Measurements from ENCODE around the gene DYNC2H1. TPM values are rescaled to one million over a fixed set of nuclear protein-coding genes. Genes with fewer than 3 reads are reported as not detected.
"Not testable (repeated sequence)": the region's sequence is repeated elsewhere in the genome, so short reads cannot be mapped to it uniquely, and the experiment has no call there.

The DYNC2H1 gene
- total RNA-seq = 7.9 TPM

- ATAC-seq = peak; percentile 100
These were observed at the start of gene DYNC2H1 for GRCh38 chr11:103108933-103109817. Gene DYNC2H1 (plus strand): TSS chr11:103109426. CDS start chr11:103109575, 149 bp downstream.

GRCh38 chr11:103061656-103062055 lies 47.6 kb upstream of the DYNC2H1 start:
- ATAC-seq = no peak

DNA sequence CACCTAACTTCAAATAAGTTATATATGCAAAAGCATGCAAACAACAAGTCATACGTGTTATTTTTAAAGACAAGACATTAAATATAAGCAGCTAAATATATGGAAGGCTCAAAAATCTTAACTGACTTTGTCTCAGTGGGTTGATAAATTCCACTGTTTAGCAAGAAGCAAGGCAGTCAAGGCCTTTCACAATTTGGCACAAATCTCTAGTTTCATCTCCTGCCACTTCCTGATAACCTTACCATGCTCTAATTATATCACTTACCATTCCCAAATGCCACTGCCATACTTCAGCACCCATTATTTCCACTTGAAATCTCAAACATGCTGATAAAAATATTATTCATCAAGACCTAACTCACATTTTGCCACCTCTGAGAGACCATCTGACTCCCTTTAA lies 42.1 kb upstream of the DYNC2H1 start:
- ATAC-seq = no peak

GRCh38 chr11:103069367-103069766 lies 39.9 kb upstream of the DYNC2H1 start:
- ATAC-seq = no peak

DNA sequence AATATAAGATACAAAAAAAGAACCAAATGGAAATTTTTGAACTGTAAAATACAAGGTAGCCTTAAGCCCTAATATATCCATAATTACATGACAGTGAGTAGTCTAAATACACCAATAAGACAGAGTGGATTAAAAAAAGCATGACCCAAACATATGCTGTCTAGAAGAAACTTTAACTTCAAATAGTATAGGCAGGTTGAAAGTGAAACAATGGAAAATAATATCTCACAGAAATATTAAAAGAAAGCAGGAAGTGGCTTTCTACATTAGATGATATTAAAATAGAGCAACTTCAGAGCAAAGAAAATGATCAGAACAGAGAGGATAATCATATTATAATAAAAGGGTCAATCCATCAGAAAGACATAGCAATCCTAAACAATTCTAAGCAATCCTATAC lies 39.1 kb upstream of the DYNC2H1 start:
- ATAC-seq = no peak

DNA sequence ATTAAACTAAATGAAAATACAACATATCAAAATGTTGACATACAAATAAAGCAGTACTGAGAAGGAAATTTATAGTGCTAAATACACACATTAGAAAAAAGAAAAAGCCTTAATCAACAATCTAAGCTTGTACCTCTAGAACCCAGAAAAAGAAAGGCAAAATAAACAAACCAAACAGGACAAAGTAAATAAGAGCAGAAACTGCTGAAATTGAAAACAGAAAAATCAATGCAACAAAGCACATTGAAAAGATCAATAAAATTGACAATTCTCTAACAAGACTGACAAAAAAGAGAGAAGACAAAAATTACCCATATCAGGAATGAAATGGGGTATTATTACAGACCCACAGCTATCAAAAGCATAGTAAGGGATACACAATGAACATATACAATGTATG lies 38.2 kb upstream of the DYNC2H1 start:
- ATAC-seq = no peak

GRCh38 chr11:103076361-103076760 lies 32.9 kb upstream of the DYNC2H1 start:
- no peak for ATAC-seq

DNA sequence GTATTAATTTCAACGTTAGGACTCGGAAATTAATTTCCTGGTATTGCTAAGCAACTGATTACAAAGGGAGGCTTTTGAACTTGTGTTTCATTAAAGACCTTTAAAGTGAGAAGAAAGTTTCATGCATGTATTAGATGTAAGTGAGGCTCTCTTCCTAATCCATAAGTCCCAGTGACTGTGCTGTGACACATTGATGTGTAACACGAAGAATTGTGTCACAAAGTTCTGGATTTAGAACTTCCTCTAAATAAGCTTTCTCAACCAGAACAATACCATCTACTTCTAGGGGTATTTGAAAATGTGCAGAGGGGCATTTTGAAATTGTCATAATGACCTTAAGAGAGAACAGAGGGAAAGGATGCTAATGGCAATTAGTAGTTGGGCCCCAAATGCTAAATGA lies 31.7 kb upstream of the DYNC2H1 start:
- ATAC-seq = peak; percentile 53

GRCh38 chr11:103078710-103079109 lies 30.5 kb upstream of the DYNC2H1 start:
- ATAC-seq = peak; percentile 95

GRCh38 chr11:103079833-103080232 lies 29.4 kb upstream of the DYNC2H1 start:
- ATAC-seq = peak; percentile 85

GRCh38 chr11:103085758-103086365 lies 23.4 kb upstream of the DYNC2H1 start:
- no peak for ATAC-seq

DNA sequence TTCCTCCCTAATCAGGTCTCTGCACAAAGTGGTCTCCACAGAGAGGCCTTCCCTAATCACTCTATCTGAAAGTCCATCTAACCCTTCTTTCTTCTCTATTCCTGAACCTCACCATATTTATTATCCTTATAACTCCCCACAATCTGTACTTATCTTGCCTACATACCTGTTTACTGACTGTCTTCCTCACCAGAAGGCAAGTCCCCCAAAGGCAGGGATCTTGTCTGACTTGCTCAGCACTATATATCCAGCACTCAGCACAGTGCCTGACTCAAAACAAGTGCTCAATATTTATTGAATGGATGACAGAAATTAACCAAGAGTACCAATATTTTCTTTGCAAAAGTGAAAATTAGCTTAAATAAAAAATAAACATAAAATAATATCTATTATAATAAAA lies 22.8 kb upstream of the DYNC2H1 start:
- no peak for ATAC-seq

GRCh38 chr11:103091064-103091800 lies 18.0 kb upstream of the DYNC2H1 start:
- peak; percentile 65 for ATAC-seq

DNA sequence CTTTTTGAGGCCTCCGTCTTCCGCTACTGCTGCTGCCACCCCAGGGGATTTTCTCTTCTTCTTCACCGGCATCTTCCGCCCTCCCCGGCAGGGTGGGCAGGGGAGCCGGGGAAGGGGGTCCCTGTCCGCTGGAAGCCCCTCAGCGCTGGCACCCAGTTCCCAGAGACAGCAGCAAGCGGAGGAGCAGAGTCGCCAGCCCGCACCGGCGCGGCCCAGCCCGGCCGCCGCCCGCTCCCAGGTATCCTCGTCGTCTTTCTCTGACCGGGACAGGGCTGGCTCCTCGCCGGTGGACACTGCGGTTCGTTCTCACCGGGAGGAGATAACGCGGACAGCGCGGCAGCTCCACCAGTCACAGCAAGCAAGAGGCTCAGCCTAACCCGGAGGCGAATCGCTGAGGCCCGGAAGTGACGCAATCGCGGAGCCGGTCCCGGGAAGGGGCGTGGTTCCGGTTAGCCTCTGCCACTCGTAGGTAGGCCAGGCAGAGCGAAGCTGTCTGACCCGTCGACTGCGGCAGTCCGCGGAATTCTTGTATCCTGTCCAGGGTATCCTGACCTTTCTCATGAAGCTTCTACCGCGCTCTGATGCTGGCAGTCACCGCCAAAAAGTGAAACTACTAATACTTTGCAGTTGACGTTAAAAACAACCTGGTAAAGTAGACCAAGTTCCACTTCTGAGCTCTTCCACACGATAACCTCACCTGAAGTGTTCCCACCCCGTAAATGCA lies 17.3 kb upstream of the DYNC2H1 start, which contains the start of gene DCUN1D5:
Gene DCUN1D5, minus strand, starts transcription at position 360 of the 724 bp plus-strand sequence. Its CDS starts 288 bp downstream, at position 72.
- peak; percentile 99 for ATAC-seq

GRCh38 chr11:103097279-103097678 lies 11.9 kb upstream of the DYNC2H1 start:
- ATAC-seq = no peak

- ATAC-seq = no peak
These were observed 677 bp downstream of the DYNC2H1 start for GRCh38 chr11:103109818-103110388.

DNA sequence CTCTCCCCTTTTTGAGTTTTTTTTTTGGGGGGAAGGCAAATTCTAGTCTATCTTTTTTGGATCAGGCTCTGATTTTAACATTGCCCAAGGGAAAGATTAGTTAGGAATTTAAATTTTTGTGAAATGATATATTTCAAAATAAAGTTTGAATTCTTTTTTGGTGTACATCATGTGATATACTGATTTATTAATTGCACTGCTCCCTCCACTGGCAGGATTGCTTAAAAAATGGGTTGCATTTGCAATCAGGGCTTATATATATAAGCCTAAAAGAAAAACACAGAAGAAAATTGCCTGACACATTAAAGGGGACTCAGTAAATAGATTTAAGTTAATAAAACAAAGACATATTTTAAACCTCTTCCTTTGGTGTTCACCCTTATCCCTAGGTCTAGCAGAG lies 1.2 kb downstream of the DYNC2H1 start:
- ATAC-seq = no peak

DNA sequence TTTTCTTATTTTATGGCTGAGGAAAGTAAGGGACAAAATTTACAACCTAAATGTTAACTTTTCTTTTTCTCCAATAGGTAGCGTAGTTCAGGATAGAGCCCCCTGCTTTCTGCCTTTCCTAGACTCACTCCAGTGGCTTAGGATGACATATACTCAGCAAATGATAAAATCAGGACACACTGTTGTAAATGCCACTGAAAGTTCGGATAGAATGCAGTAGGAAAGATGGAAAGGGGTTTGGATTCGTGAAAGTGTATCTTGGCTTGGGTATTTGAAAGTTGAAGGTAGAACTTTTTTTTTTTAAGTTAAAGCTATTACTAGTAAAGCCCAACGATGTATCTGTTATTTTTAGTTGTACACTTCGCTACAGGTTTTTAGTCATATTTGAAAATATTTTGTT lies 2.2 kb downstream of the DYNC2H1 start:
- no peak for ATAC-seq

- no peak for ATAC-seq
These were observed 3.1 kb downstream of the DYNC2H1 start for GRCh38 chr11:103112364-103112763.

DNA sequence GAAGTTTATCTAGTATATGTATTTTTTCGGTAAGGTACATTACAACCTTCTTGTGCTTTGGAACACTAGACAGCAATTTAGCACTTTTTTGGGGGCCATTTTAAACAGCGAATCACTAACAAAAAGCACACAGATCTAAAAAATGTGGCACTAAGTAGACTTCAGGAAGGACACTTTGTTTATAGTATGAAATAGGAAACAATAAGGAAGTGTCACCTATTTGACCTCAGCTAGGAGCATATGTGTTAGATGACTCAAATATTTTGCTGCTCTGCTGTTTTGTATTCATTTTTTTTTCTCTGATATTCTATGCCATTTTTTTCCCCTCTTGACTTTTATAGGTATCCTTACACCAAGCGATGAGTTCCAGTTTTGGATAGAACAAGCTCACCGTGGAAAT lies 5.6 kb downstream of the DYNC2H1 start:
- no peak for ATAC-seq

- ATAC-seq = peak; percentile 43
These were observed 16.2 kb downstream of the DYNC2H1 start for GRCh38 chr11:103125462-103125861.

DNA sequence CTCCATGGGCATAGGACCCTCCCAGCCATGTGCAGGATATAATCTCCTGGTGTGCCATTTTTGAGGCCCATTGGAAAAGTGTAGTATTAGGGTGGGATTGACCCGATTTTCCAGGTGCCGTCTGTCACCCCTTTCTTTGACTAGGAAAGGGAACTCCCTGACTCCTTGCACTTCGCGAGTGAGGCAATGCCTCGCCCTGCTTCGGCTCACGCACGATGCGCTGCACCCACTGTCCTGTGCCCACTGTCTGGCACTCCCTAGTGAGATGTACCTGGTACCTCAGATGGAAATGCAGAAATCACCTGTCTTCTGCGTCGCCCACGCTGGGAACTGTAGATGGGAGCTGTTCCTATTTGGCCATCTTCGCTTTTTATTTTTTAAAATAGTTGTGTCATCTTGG lies 32.8 kb downstream of the DYNC2H1 start:
- not testable (repeated sequence) for ATAC-seq
